Epidermal melanocyte (primary cell): ENCODE data around the gene UPF1.

Experiments
- DNase-seq: peaks from one replicate; pipeline ENCODE4 v3.0.0; 2011; ENCODE audit warnings: low spot score; ENCODE audit not compliant: insufficient read length

Gene UPF1

GRCh38 chr19:18869781-18870530 lies 38.2 kb downstream of the UPF1 start:
- no peak for DNase-seq

- no peak for DNase-seq
Measured at GRCh38 chr19:18870531-18871172, 38.9 kb downstream of the UPF1 start.

- no peak for DNase-seq
Measured at GRCh38 chr19:18871543-18871942, 39.8 kb downstream of the UPF1 start.

GRCh38 chr19:18875726-18876125 lies 44.0 kb downstream of the UPF1 start:
- peak; percentile 85 for DNase-seq

GRCh38 chr19:18876865-18877264 lies 45.1 kb downstream of the UPF1 start:
- no peak for DNase-seq

- no peak for DNase-seq
Measured at GRCh38 chr19:18878058-18878797, 46.5 kb downstream of the UPF1 start.

- no peak for DNase-seq
Measured at GRCh38 chr19:18878858-18879578, 47.3 kb downstream of the UPF1 start.

- no peak for DNase-seq
Measured at GRCh38 chr19:18879579-18880373, 48.0 kb downstream of the UPF1 start.

- DNase-seq: no peak
Measured at GRCh38 chr19:18881491-18881890, 49.7 kb downstream of the UPF1 start.

GRCh38 chr19:18883526-18884304 lies 52.0 kb downstream of the UPF1 start:
- no peak for DNase-seq

GRCh38 chr19:18886972-18887371 lies 55.2 kb downstream of the UPF1 start:
- no peak for DNase-seq

GRCh38 chr19:18889949-18890745 lies 58.4 kb downstream of the UPF1 start:
- DNase-seq: no peak

GRCh38 chr19:18893587-18894253 lies 62.0 kb downstream of the UPF1 start:
- DNase-seq: no peak

- peak; percentile 59 for DNase-seq
Measured at GRCh38 chr19:18894254-18895037, 62.7 kb downstream of the UPF1 start.

- peak; percentile 73 for DNase-seq
Measured at GRCh38 chr19:18895038-18895823, 63.5 kb downstream of the UPF1 start.

- peak; percentile 49 for DNase-seq
Measured at GRCh38 chr19:18895824-18896341, 64.1 kb downstream of the UPF1 start, which contains the start of gene CERS1. TSS of gene CERS1 (minus strand) at chr19:18896158. CDS start at chr19:18896072, 86 bp downstream.

- DNase-seq: peak; percentile 54
Measured at GRCh38 chr19:18896421-18896841, 64.7 kb downstream of the UPF1 start.
